ENCODE data around the gene ZNF521. TPM values are rescaled to one million over a fixed set of nuclear protein-coding genes. Genes with fewer than 3 reads are reported as not detected.

ZNF521 gene
- total RNA-seq, 6 donors from 2014 or later: 4.7 to 37.7 (median 13.8) TPM

DNA sequence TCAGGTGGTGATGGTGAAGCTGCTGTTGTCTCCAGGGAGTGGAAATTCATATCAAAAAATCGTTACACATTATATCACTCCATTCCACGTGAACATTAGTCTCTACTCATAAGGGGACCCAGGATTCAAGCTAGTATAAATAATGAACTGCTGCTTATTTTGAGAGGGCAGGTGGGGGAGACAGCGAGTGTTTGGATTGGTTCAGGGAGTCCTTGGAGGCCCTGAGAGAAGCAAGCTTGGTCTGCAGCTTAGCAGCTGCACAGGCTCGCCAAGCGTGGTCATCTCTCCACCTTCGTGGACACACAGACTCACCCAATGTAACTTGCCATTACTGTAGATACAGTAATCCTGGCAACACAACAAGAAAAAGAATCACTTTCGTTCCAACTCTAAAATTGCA, 177.6 kb downstream of the ZNF521 start:
- Histone ChIP-seq H3K4me3 (no peak overlapping the region), H3K4me1 (no peaks in the 10 kb centered on the region), H3K36me3 (no peaks in the 10 kb centered on the region), H3K27ac (no peak overlapping the region), H3K9me3 (no peaks in the 10 kb centered on the region), H3K27me3 (no peaks in the 10 kb centered on the region)
- DNase-seq: no peak
- TF ChIP-seq POLR2AphosphoS5 (IDR thresholded peaks at IDR 0.05) (no peak), POLR2A (IDR thresholded peaks at IDR 0.05) (no peak), EP300 (IDR thresholded peaks at IDR 0.05) (no peak), CTCF (IDR thresholded peaks at IDR 0.05) (no peak)
- ATAC-seq (ENCODE audit: low FRiP score in 2 of 2): no peak
- 89 to 92% methylated on average over 7 of the region's 7 CpGs for WGBS, 2 donors

DNA sequence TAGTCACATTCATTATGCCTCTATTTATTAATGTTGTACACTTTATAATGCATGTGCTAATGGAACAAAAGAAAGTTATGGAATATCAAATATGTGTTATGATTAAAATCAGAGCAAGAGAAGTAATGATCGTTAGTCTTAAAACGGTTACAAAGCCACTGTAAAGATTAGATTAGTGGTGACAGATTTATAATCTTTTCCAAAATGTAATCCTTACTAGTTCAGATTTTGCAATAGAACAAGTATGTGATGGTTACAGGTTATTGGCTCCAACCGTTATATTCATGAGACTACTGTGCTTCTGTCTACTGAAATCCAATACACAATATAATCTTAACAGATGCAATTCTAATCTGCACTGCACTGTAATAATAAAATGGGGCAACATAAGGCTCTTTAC, 180.6 kb downstream of the ZNF521 start:
- Histone ChIP-seq H3K27me3 (no peaks in the 10 kb centered on the region), H3K27ac (no peak overlapping the region), H3K9me3 (no peaks in the 10 kb centered on the region), H3K36me3 (no peaks in the 10 kb centered on the region), H3K4me1 (no peaks in the 10 kb centered on the region), H3K4me3 (no peak overlapping the region)
- ATAC-seq (ENCODE audit: low FRiP score in 2 of 2): no peak
- WGBS, 2 donors: 71 to 75% methylated on average over 3 of the region's 3 CpGs
- no peak for TF ChIP-seq CTCF (IDR thresholded peaks at IDR 0.05)
- no peak for TF ChIP-seq POLR2A (IDR thresholded peaks at IDR 0.05)
- no peak for TF ChIP-seq EP300 (IDR thresholded peaks at IDR 0.05)
- TF ChIP-seq POLR2AphosphoS5 (IDR thresholded peaks at IDR 0.05): no peak
- DNase-seq: no peak

- Histone ChIP-seq H3K27ac (no peak overlapping the region), H3K9me3 (no peaks in the 10 kb centered on the region), H3K36me3 (no peaks in the 10 kb centered on the region), H3K27me3 (no peaks in the 10 kb centered on the region), H3K4me3 (no peak overlapping the region), H3K4me1 (no peaks in the 10 kb centered on the region)
- DNase-seq (no peak), ATAC-seq (ENCODE audit: low FRiP score in 2 of 2) (no peak)
- 90 to 93% methylated on average over 4 of the region's 4 CpGs for WGBS, 2 donors
- TF ChIP-seq POLR2AphosphoS5 (IDR thresholded peaks at IDR 0.05): no peak
- no peak for TF ChIP-seq EP300 (IDR thresholded peaks at IDR 0.05)
- no peak for TF ChIP-seq CTCF (IDR thresholded peaks at IDR 0.05)
- TF ChIP-seq POLR2A (IDR thresholded peaks at IDR 0.05): no peak
Measured at GRCh38 chr18:25170402-25170801, 181.6 kb downstream of the ZNF521 start.

DNA sequence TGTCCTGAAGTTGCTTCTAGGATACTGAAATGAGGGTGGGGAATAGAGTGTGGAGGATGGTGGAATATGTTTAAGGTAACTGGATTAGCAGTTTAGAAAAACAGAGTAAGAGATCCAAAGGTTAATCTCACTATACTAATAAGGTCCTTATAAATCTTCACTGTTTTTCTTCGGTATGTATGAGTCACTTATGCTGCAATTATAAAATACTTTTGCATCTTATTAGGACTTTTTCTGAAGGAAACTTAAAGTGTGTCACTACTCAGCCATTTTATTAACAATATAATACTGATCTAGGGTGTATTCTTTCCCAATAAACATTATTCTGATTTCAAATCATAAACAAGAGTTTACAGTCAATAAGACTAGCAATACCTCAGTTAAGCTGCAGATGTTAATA, 182.3 kb downstream of the ZNF521 start:
- no peaks in the 10 kb centered on the region for H3K4me1 ChIP-seq
- H3K9me3 ChIP-seq: no peaks in the 10 kb centered on the region
- 79 to 86% methylated on average over 1 of the region's 1 CpG for WGBS, 2 donors
- no peaks in the 10 kb centered on the region for H3K27me3 ChIP-seq
- DNase-seq: no peak
- no peaks in the 10 kb centered on the region for H3K36me3 ChIP-seq
- no peak for ATAC-seq (ENCODE audit: low FRiP score in 2 of 2)
- no peak overlapping the region for H3K27ac ChIP-seq
- H3K4me3 ChIP-seq: no peak overlapping the region
- no peak for TF ChIP-seq POLR2AphosphoS5 (IDR thresholded peaks at IDR 0.05)
- no peak for TF ChIP-seq CTCF (IDR thresholded peaks at IDR 0.05)
- TF ChIP-seq POLR2A (IDR thresholded peaks at IDR 0.05): no peak
- no peak for TF ChIP-seq EP300 (IDR thresholded peaks at IDR 0.05)

DNA sequence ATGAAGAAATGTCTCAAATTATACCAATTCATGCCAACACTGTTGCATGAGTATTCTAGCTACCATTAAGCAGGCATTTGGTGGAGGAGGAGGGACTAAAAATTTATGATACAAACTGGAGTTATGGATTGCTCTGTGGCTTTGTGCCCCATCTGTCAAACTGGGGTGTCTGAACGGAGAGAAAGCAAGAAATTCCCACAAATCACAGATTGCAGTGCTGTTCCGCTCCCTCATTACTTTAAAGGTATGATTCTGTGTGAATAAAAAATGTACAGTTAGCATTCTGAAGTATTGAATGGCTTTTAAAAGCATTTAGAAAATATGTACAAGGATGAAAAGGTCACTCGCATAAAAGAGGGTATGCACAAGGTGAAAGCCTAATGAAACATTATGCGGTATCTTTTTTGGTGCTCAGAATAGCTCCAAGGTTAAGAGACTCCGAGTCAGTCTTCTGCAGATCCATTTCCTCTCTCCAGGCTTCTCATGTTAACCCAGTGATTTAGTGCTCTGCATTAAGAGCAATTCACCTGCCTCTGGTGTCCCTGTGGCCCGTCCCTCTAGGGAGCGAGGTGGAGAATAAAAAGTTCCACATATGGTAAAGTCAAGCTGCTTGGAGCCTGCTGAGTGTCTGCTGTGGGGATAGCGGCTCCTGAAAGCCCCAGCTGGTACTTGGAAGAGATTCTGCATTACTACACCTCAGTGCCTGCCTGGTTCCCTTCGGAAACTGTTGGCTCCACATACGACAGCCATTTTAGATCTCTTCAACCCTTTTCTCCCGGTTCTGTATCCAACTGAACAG, 184.2 kb downstream of the ZNF521 start:
- Histone ChIP-seq H3K9me3 (no peaks in the 10 kb centered on the region), H3K4me3 (no peak overlapping the region), H3K36me3 (no peaks in the 10 kb centered on the region), H3K27me3 (no peaks in the 10 kb centered on the region), H3K4me1 (peaks cover 0 to 9% (median 5%) of the 10 kb centered on the region in 4 donors), H3K27ac (no peak overlapping the region)
- ATAC-seq (ENCODE audit: low FRiP score in 2 of 2) (no peak), DNase-seq (no peak)
- 91 to 94% methylated on average over 11 of the region's 11 CpGs for WGBS, 2 donors
- TF ChIP-seq EP300 (IDR thresholded peaks at IDR 0.05): no peak
- no peak for TF ChIP-seq POLR2A (IDR thresholded peaks at IDR 0.05)
- no peak for TF ChIP-seq CTCF (IDR thresholded peaks at IDR 0.05)
- no peak for TF ChIP-seq POLR2AphosphoS5 (IDR thresholded peaks at IDR 0.05)

Data from upper lobe of left lung (tissue), 6 donors.